ENCODE results near the gene B3GALT5.

Gene B3GALT5

GRCh38 chr21:39601187-39601928, 11.4 kb upstream of the B3GALT5 start:
- H3K9me3 ChIP-seq, result no peaks in the 10 kb centered on the region
- H3K27me3 ChIP-seq, result no peaks in the 10 kb centered on the region
- H3K4me1 ChIP-seq, result no peaks in the 10 kb centered on the region
- DNase-seq, result no peak
- no peak overlapping the region for H3K4me3 ChIP-seq (ENCODE audit: low read depth, low read length)
- TF ChIP-seq CTCF (IDR thresholded peaks at IDR 0.05; ENCODE audit: low read depth, low read length), result no peak
- no peaks in the 10 kb centered on the region for H3K36me3 ChIP-seq

- no peaks in the 10 kb centered on the region for H3K9me3 ChIP-seq
- no peak for DNase-seq
- no peaks in the 10 kb centered on the region for H3K27me3 ChIP-seq
- no peaks in the 10 kb centered on the region for H3K4me1 ChIP-seq
- H3K4me3 ChIP-seq (ENCODE audit: low read depth, low read length), result no peak overlapping the region
- H3K36me3 ChIP-seq, result no peaks in the 10 kb centered on the region
- no peak for TF ChIP-seq CTCF (IDR thresholded peaks at IDR 0.05; ENCODE audit: low read depth, low read length)
Measured at GRCh38 chr21:39602076-39602689, 10.6 kb upstream of the B3GALT5 start.

GRCh38 chr21:39602793-39603192, 9.9 kb upstream of the B3GALT5 start:
- DNase-seq, result no peak
- H3K9me3 ChIP-seq, result no peaks in the 10 kb centered on the region

GRCh38 chr21:39604951-39605350, 7.8 kb upstream of the B3GALT5 start:
- no peak for TF ChIP-seq CTCF (IDR thresholded peaks at IDR 0.05; ENCODE audit: low read depth, low read length)
- Histone ChIP-seq H3K4me3 (ENCODE audit: low read depth, low read length) (no peak overlapping the region), H3K36me3 (no peaks in the 10 kb centered on the region), H3K27me3 (no peaks in the 10 kb centered on the region), H3K9me3 (no peaks in the 10 kb centered on the region), H3K4me1 (no peaks in the 10 kb centered on the region)
- DNase-seq, result no peak

More at GRCh38 chr21:39602793-39603192, 9.9 kb upstream of the B3GALT5 start:
- H3K36me3 ChIP-seq, result no peaks in the 10 kb centered on the region
- no peak overlapping the region for H3K4me3 ChIP-seq (ENCODE audit: low read depth, low read length)
- H3K4me1 ChIP-seq, result no peaks in the 10 kb centered on the region
- TF ChIP-seq CTCF (IDR thresholded peaks at IDR 0.05; ENCODE audit: low read depth, low read length), result no peak
- no peaks in the 10 kb centered on the region for H3K27me3 ChIP-seq

- H3K9me3 ChIP-seq, result no peaks in the 10 kb centered on the region
- H3K4me3 ChIP-seq (ENCODE audit: low read depth, low read length), result no peak overlapping the region
- no peaks in the 10 kb centered on the region for H3K4me1 ChIP-seq
- no peak for TF ChIP-seq CTCF (IDR thresholded peaks at IDR 0.05; ENCODE audit: low read depth, low read length)
- peaks cover 26% of the 10 kb centered on the region for H3K27me3 ChIP-seq
- no peaks in the 10 kb centered on the region for H3K36me3 ChIP-seq
- DNase-seq, result no peak
Measured at GRCh38 chr21:39610703-39611102, 2.0 kb upstream of the B3GALT5 start.

- H3K4me1 ChIP-seq, result no peaks in the 10 kb centered on the region
- H3K27me3 ChIP-seq, result peaks cover 26% of the 10 kb centered on the region
- H3K9me3 ChIP-seq, result no peaks in the 10 kb centered on the region
- no peak for TF ChIP-seq CTCF (IDR thresholded peaks at IDR 0.05; ENCODE audit: low read depth, low read length)
- no peaks in the 10 kb centered on the region for H3K36me3 ChIP-seq
- H3K4me3 ChIP-seq (ENCODE audit: low read depth, low read length), result no peak overlapping the region
- DNase-seq, result no peak
Measured at GRCh38 chr21:39611551-39612190, 1.1 kb upstream of the B3GALT5 start.
